Skin epidermis (tissue), 12 donors: ENCODE data around the gene GRP.
A peak's percentile ranks its signal among the peaks of the same experiment; 100 is the strongest.

Source experiments
- H3K27ac ChIP-seq, 21 experiments: fragments of 200-600 bp; sonication (generic) in 11 of 21; one replicate each; pipeline ENCODE4 v1.5.0; 2020; ENCODE audit warnings: mild to moderate bottlenecking in 3 of 21, inconsistent platforms in 2 of 21, moderate library complexity in 2 of 21
- H3K4me3 ChIP-seq, 7 experiments: fragments of 200-600 bp; sonication (generic) in 2 of 7; one replicate each; pipeline ENCODE4 v1.5.0; 2020; ENCODE audit warnings: inconsistent platforms in 2 of 7, mild to moderate bottlenecking in 2 of 7, moderate library complexity in 1 of 7

GRP gene

GRCh38 chr18:59265974-59266369, 46.0 kb downstream of the GRP start:
- Histone ChIP-seq H3K4me3 (no peak overlapping the region), H3K27ac (no peak overlapping the region)

- Histone ChIP-seq H3K27ac (no peak overlapping the region), H3K4me3 (no peak overlapping the region)
Observed at GRCh38 chr18:59266459-59266858, 46.5 kb downstream of the GRP start.

GRCh38 chr18:59266886-59267502, 47.0 kb downstream of the GRP start:
- no peak overlapping the region for H3K27ac ChIP-seq
- no peak overlapping the region for H3K4me3 ChIP-seq

DNA sequence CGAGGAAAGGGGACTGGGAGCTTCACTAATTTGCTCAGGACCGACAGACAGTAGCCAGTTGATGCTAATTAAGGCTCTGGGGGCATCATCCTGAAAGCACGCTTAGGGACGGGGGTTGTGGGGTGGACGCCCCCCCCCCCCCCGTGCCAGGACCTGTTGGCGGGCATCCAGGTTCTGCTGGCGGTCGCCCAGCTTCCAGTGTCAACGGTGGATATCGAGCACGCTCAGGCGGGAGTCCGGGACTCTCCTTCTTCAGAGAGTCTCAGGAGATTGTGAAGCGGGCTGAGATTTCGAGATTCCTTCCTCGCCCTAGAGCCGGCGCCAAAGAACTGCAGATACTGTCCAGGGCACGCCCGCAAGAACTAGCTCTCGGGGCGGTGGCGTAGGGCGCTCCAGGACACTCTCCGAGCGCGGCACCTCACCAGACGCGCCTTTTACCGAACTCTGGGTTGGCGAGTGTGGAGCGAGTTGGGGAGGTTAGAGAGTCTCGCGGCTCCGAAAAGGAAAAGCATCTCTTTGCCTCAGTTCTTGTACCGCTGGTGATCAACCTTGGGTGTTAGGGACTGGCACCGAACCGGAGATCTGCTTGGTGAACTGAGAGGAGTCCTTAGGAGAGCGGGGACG, 47.7 kb downstream of the GRP start:
- Histone ChIP-seq H3K27ac (no peak overlapping the region), H3K4me3 (no peak overlapping the region)

GRCh38 chr18:59268127-59268720, 48.3 kb downstream of the GRP start:
- no peak overlapping the region for H3K27ac ChIP-seq
- no peak overlapping the region for H3K4me3 ChIP-seq

GRCh38 chr18:59268721-59269562, 49.0 kb downstream of the GRP start:
- Histone ChIP-seq H3K27ac (no peak overlapping the region), H3K4me3 (peak overlapping the region in 1 of 7 experiments; percentile 19)

GRCh38 chr18:59269563-59270119, 49.7 kb downstream of the GRP start:
- peak overlapping the region in 1 of 7 experiments; percentile 19 for H3K4me3 ChIP-seq
- no peak overlapping the region for H3K27ac ChIP-seq

DNA sequence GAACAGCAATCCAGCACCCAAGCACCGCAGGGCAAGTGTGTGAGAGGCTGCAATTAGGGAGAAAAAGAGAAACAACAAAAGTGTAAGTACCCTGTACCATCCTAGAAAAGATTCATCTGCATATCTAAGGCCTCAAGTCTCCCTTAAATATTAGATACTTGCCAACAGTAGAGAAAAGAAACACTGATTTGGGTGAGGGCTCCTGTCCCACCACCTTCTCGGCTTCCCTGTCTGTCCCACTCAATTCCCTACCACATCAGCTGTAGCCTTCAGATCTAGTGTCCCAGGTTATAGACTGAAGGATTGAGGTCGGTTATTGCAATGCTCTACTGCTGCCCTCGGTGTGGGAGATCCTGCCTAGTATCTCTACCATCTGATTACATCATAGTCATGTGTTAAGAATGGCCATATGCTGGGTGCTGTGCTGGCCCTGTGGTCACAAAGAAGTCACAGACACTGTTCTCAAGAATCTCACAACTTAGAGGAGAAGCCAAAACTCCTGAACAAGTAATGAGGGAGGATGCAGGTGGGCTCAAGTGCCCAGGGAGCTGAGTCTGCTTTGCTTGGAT, 50.8 kb downstream of the GRP start:
- no peak overlapping the region for H3K4me3 ChIP-seq
- H3K27ac ChIP-seq = no peak overlapping the region

DNA sequence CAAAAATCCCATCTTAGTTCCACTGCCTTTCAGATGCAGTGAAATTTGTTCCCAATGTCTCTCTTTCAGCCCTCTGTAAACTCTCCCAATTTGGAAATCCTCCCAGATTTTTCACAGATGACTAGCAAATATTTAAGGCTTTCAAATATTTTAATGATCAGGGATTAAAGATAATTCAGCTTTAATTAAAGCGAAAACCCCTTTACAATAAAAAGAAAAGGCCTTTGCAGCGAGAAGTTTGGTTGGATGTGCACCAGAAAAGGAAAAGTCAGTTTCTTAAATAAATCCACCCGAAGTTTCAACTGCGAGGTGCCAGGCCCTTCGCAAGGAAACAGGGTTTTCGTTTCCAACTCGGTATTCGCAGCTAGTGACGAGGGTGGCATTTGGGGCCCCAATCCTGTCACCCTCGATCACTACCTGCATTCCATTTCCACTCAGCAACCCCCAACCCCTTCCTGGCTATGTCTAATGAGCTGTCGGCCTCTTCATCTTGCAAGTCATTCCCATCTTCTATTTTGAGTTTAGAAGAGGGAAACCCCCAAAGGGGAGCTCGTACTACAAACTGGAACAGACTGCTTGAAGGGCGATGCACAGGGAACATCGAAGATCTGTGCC, 51.8 kb downstream of the GRP start:
- Histone ChIP-seq H3K4me3 (peak overlapping the region in 2 of 7 experiments; percentile 6 to 21), H3K27ac (no peak overlapping the region)

DNA sequence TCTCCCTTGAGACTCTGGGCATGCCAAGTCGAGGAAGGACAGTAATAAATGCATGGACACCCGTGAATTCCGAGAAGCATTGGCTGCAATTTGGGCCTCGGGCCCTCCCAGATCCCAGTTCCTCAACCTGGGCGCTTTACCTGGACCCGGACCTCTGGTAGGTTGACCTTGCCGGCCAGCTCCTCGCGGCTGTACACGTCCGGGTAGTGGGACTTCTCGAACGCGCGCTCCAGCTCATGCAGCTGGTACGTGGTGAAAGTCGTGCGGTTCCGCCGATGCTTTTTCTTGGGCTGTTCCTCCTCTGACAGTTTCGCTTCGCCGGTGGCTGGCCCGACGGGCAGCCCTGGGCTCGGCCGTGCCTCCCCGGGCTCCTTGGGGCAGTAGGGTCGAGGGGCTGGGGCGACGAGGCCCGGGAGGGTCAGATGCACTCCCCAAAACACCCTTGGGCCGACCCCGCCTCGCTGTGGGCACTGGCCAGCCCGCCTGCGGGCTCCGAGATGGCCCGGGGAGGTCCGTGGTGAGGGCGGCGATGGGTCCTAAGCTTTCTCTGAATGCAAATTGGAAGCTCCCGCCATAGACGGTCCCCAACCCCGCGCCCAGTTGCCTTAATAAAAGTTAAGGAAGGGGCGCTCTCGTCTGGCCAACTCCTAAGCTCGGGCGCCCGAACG, 52.4 kb downstream of the GRP start:
- H3K4me3 ChIP-seq = peak overlapping the region in 6 of 7 experiments; percentile 6 to 27 (median 20)
- no peak overlapping the region for H3K27ac ChIP-seq

- peak within 1 kb of the TSS in 6 of 7 experiments; percentile 6 to 27 (median 20) for H3K4me3 ChIP-seq
- no peak within 1 kb of the TSS for H3K27ac ChIP-seq
Observed at GRCh38 chr18:59272891-59273758, 53.2 kb downstream of the GRP start, which contains the start of gene RAX. RAX (minus strand) TSS chr18:59273454; CDS start chr18:59273206, 248 bp downstream.

GRCh38 chr18:59273759-59274532, 54.0 kb downstream of the GRP start:
- Histone ChIP-seq H3K4me3 (no peak overlapping the region), H3K27ac (no peak overlapping the region)

- Histone ChIP-seq H3K27ac (no peak overlapping the region), H3K4me3 (no peak overlapping the region)
Observed at GRCh38 chr18:59274533-59274928, 54.6 kb downstream of the GRP start.

- Histone ChIP-seq H3K4me3 (no peak overlapping the region), H3K27ac (no peak overlapping the region)
Observed at GRCh38 chr18:59275406-59275949, 55.5 kb downstream of the GRP start.

DNA sequence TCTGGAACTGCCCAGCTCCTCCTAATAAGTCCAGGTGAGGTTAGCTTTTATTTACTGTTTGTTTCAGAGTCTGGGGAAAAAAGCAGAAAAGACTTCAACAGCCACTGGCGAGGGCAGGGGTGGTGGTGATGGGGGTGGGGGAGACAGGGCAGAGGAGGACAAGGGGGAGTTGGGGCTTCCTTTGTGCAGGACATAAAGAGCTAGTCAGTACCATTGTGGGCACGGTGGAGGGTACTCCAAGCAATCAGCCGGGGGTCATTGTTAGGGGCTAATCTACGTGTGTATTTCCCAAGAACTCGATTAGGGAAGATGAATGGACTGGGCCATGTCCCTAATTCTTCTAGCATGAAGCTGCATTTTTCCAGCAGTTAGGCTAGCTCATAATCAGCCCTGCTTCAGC, 56.1 kb downstream of the GRP start:
- no peak overlapping the region for H3K4me3 ChIP-seq
- H3K27ac ChIP-seq = no peak overlapping the region

DNA sequence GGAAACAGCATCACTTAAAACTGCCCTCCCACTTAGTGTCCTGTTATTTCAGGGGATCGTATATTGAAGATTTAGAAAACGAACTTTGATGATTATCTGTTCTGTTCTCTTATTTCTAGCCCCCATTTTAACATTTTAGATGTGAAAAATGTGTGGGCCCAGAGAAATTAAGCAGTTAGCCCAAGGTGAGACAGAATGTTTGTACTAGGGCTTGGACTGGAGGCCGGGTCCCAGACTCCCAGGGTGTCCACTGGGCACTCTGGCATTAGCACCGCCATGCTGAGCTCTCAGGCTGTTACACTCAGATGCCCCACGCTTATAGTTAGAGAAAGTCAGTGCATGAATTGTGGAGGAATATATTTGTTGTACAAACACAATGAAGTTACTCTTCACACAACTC, 58.8 kb downstream of the GRP start:
- Histone ChIP-seq H3K4me3 (no peak overlapping the region), H3K27ac (no peak overlapping the region)

DNA sequence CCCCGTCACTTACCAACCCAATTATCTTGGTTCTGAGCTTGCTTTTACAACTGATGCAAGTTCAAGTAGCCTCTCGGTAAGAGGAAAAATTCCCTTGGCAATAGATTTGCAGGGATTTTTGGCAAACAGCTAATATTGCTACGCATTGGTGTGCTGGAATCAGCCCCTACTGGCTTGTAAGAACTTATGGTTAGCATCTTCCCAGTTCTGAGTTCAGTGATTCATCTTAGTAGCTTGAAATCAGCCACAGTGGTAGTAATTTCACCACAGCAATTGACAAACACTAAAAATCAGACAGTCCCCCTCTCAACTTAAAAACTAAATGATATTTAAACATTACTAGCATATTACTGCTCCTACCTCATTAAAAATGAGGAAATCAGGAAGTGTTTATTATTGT, 59.2 kb downstream of the GRP start:
- Histone ChIP-seq H3K4me3 (no peak overlapping the region), H3K27ac (no peak overlapping the region)
